Measurements from ENCODE around the gene CEACAM3.

The CEACAM3 gene

DNA sequence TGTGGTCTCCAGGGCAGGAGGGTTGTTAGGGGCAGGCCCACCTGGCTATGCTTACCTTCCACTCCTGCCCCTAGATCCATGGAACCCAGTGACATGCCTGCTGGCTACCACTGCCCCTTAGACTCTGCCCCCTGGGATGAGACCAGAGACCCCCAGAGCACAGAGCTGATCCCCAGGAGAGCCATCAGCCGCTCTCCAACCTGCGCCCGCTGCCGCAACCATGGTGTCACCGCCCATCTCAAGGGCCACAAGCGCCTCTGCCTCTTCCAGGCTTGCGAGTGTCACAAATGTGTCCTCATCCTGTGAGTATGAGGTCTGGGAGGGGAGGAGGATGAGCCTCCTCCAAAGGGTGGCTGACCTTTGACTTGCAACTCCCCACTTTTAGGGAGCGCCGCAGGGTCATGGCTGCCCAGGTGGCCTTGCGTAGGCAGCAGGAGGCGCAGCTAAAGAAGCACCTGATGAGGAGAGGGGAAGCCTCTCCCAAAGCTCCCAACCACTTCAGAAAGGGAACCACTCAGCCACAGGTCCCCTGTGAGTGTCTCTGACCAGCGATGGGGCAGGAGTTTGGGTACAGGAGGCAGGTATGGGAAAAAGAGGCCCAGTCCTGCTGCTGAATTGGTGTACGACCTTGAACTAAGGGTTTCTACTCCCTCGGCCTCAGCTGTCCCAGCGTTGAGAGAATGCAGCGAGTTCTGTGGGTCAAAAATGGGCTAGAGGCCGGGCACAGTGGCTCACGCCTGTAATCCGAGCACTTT lies 51.1 kb downstream of the CEACAM3 start:
- DNase-seq = no peak

DNA sequence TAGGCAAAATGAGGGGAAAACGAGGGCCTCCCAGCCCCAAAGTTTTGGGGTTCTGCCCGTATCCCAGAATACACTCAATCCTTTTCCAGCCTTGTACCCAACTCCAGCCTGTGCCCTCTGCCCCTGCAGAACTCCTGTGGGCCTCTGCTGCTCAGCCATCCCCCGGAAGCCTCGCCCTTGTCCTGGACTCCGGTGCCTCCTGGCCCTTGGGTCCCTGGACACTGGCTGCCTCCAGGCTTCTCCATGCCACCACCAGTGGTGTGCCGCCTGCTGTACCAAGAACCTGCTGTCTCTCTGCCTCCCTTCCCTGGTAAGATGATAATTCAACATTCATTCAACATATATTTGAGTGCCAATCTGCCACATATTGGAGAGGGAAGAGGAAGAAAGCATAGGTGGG lies 52.3 kb downstream of the CEACAM3 start:
- no peak for DNase-seq

DNA sequence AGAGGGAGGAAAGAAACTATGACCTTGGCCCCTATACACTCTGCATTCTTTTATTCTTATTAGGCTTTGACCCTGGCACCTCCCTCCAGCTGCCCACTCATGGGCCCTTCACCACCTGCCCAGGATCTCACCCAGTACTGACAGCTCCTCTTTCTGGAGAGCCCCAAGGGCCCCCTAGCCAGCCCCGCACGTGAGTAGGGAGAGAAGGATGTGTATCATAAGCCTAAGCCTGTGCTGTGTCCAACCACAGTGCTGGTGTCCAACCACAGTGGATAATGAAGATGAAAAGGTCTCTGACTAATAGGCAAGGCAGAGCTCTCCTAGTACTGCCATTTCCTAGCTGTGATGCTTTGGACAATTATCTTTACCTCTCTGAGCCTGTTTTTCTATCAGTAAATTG lies 52.7 kb downstream of the CEACAM3 start:
- no peak for DNase-seq

- no peak for DNase-seq
Measured at GRCh38 chr19:41850381-41850780, 54.0 kb downstream of the CEACAM3 start.

GRCh38 chr19:41851456-41851855 lies 55.1 kb downstream of the CEACAM3 start:
- DNase-seq = no peak

DNA sequence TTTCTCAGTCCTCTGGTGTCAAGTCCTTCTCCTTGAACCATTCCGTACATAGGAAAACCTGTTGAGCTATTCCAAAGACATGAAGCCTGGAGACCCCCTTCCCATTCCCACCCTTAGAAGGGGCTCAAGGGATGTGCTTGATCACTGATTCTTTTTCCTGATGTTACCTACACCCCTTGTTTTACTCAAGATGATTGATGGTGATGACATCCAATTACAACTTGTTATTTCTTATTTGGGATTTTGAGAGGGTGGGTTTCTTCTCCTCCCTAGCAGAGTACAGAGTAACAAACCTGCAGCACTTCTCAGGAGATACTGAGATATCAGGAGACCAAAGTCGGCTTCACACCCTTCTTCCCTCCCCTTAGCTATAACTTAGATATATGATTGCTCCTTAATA lies 57.0 kb downstream of the CEACAM3 start:
- DNase-seq = no peak

DNA sequence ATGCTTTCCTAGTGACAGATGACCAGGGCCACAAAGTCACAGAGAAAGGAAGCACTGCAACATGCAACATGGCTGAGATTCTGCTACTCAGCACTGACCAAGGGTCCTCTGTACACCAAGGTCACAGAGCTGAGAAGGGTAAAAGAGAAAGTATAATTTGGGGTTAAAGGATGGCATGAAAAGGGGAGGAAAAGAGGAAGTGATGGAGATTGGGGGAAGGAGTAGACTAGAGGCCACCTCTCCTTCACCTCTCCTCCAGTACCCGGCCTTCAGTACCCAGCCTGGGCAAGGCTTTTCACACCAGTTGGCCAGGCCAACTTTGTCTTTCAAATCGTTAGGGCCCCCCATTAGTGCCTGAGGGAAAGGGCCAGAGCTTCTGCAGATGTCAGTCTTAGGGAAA lies 57.4 kb downstream of the CEACAM3 start:
- DNase-seq = no peak

- DNase-seq = no peak
Measured at GRCh38 chr19:41859213-41859617, 62.8 kb downstream of the CEACAM3 start.

- DNase-seq = peak; percentile 95
Measured at GRCh38 chr19:41859618-41860418, 63.4 kb downstream of the CEACAM3 start, which contains the start of gene RPS19. Gene RPS19, plus strand, starts transcription at chr19:41860255. Its CDS starts 520 bp downstream, at chr19:41860775.

DNA sequence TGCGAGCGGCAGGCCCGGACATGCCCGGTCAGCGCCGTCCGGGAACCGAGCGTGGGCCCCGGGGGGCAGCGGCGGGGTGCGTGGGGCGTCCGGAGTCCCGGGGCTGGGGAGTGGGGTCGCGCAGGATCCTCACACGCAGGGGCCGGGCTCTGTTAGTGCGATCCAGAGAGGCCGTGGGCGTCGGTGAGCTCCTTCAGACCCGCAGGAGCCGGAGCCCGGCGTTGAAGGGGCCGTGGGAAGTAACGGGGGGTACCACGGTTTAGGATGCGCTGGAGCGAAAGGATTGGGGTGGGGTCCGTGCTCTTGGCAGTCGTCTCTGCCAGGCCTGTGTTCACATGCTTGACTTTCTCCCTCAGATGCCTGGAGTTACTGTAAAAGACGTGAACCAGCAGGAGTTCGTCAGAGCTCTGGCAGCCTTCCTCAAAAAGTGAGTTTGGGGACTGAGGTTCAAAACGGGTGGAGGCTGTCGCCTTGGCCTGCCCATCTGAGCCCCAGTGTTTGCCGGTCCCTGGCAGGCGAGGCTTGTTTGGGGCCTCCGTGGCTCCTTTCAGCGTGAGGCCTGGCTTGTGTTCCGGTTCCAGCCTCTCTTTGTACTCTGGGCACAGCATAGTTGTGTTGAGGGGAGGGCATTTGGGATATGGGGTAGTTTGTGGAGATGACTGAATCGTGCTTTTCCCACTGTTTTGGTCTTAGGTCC lies 64.2 kb downstream of the CEACAM3 start:
- no peak for DNase-seq
